Ishikawa (cell line): ENCODE results near the gene ZNF106.

ENCODE experiments used
- CEBPB ChIP-seq: IDR thresholded peaks from 2 replicates; pipeline ENCODE4 v1.6.1; 2012
- CREB1 ChIP-seq: IDR thresholded peaks from 2 replicates; pipeline ENCODE4 v1.6.1; 2012; ENCODE audit warnings: low read depth
- EGR1 ChIP-seq: IDR thresholded peaks from 2 replicates; pipeline ENCODE4 v1.6.1; 2012
- EP300 ChIP-seq: IDR thresholded peaks from 2 replicates; pipeline ENCODE4 v1.6.1; 2012; ENCODE audit warnings: borderline replicate concordance
- FOXM1 ChIP-seq: IDR thresholded peaks from 2 replicates; pipeline ENCODE4 v1.6.1; 2012; ENCODE audit warnings: low read depth, borderline replicate concordance
- NFIC ChIP-seq: IDR thresholded peaks from 2 replicates; pipeline ENCODE4 v1.6.1; 2012
- RAD21 ChIP-seq: IDR thresholded peaks from 2 replicates; pipeline ENCODE4 v1.6.1; 2012; ENCODE audit warnings: low read depth
- REST ChIP-seq: IDR thresholded peaks from 2 replicates; pipeline ENCODE4 v1.6.1; 2012; ENCODE audit warnings: low read depth, mild to moderate bottlenecking
- TAF1 ChIP-seq: IDR thresholded peaks from 2 replicates; pipeline ENCODE4 v1.6.1; 2012; ENCODE audit warnings: low read depth, mild to moderate bottlenecking
- TCF12 ChIP-seq: IDR thresholded peaks from 2 replicates; pipeline ENCODE4 v1.6.1; 2012; ENCODE audit warnings: low read depth
- TEAD4 ChIP-seq: IDR thresholded peaks from 2 replicates; pipeline ENCODE4 v1.6.1; 2012
- USF1 ChIP-seq: IDR thresholded peaks from 2 replicates; pipeline ENCODE4 v1.6.1; 2012
- YY1 ChIP-seq: IDR thresholded peaks from 2 replicates; pipeline ENCODE4 v1.6.1; 2012; ENCODE audit warnings: low read depth
- ZBTB7A ChIP-seq: IDR thresholded peaks from 2 replicates; pipeline ENCODE4 v1.6.1; 2012; ENCODE audit warnings: low read depth
- TF ChIP-seq, protein P1 (sequence below): IDR thresholded peaks from 2 replicates; pipeline ENCODE4 v1.6.1; 2012

Gene ZNF106

GRCh38 chr15:42490671-42491538, at the start of gene ZNF106:
ZNF106 (minus strand) TSS chr15:42491141; CDS start chr15:42472289, 18,852 bp downstream.
- TF ChIP-seq CREB1 (peak; percentile 34; the same call in 1 of the 2 replicates), FOXM1 (0 out of 2 replicates have a peak, but pooled peaks have one; percentile 11), NFIC (no peak), USF1 (no peak), TCF12 (peak; percentile 49; the same call in 1 of the 2 replicates), TEAD4 (peak; percentile 18; the same call in 1 of the 2 replicates), EGR1 (peak; percentile 46), YY1 (peak; percentile 79), CEBPB (no peak), TAF1 (peak; percentile 87), ZBTB7A (peak; percentile 79; the same call in 1 of the 2 replicates), RAD21 (no peak), EP300 (peak; percentile 18; the same call in 1 of the 2 replicates), REST (no peak)
- TF ChIP-seq, protein P1, sequence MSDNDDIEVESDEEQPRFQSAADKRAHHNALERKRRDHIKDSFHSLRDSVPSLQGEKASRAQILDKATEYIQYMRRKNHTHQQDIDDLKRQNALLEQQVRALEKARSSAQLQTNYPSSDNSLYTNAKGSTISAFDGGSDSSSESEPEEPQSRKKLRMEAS = no peak

GRCh38 chr15:42533246-42533645, 42.3 kb upstream of the ZNF106 start:
- no peak for TF ChIP-seq EGR1
- TF ChIP-seq, protein P1 = no peak
- no peak for TF ChIP-seq YY1
- TF ChIP-seq EP300 = no peak
- TF ChIP-seq TAF1 = no peak

DNA sequence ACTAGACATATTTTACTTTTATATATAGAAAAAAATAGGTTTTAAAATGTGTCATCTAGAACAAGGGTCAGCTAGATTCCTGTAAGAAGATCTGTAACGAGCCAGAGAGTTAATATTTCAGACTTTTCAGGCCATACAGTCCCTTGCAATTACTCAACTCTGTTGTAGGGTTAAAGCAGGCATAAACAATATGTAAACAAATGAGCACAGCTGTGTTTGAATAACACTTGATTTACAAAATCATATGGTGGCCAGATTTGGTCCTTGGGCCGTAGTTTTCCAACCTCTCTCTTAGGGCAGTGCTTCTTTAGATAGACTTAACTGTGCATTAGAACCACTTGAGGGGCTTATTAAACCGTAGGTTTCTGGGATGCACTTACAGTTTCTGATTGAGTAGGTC, 38.0 kb upstream of the ZNF106 start:
- TF ChIP-seq REST (no peak), YY1 (no peak), NFIC (no peak), RAD21 (no peak), ZBTB7A (no peak), TAF1 (no peak), TCF12 (no peak), USF1 (no peak), FOXM1 (no peak), EGR1 (no peak), CREB1 (no peak), EP300 (no peak), CEBPB (no peak)
- TF ChIP-seq, protein P1 = no peak

DNA sequence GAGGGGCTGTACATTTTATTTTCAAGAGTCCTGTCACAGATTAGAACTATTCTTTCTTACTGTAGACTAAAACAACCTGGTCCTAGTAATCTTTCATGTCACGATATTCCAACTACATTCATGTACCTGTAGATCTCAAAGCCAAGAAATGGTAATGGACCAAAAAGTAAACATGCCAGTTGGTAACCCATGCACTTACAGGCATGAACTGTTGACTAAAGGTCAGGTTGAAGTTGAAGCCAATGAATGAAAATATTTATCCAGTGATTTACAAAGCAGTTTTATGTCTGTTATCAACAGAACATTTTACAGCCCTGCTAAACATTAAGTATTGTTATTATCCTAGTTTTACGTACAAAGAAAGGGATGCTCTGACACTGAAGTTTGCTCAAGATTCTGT, 32.4 kb upstream of the ZNF106 start:
- TF ChIP-seq EGR1 = no peak
- no peak for TF ChIP-seq TEAD4

- TF ChIP-seq EP300 (no peak), CREB1 (no peak), REST (no peak), TEAD4 (no peak), ZBTB7A (no peak), CEBPB (no peak), YY1 (no peak), TCF12 (no peak), USF1 (no peak)
Observed at GRCh38 chr15:42511007-42511391, 20.1 kb upstream of the ZNF106 start.
